Keratinocyte (primary cell): ENCODE results near the gene NLRP6. TPM values are rescaled to one million over a fixed set of nuclear protein-coding genes. Genes with fewer than 3 reads are reported as not detected.

Experiments used
- DNase-seq: peaks from one replicate; pipeline ENCODE4 v3.0.0-alpha.2; 2011; ENCODE audit warnings: low read depth, missing footprints, low spot score
- FAIRE-seq: peaks from 2 replicates; lab custom pipeline; 2011; peaks lifted over from hg19 to GRCh38; lab: Jason Lieb, UNC
- H2AFZ ChIP-seq: 2 replicates; pipeline ENCODE4 v1.6.0; 2012; ENCODE audit warnings: low read length, control low read depth, inconsistent platforms; ENCODE audit not compliant: control insufficient read depth
- H3K27ac ChIP-seq: 2 replicates; pipeline ENCODE4 v1.5.1; 2011; ENCODE audit warnings: low read length; ENCODE audit not compliant: control insufficient read depth, insufficient read depth
- H3K27me3 ChIP-seq: 3 replicates; pipeline ENCODE4 v1.6.0; 2011; ENCODE audit warnings: low read length; ENCODE audit not compliant: control insufficient read depth, insufficient read depth; ENCODE audit errors: extremely low read depth
- H3K36me3 ChIP-seq, 2 experiments: 2 replicates in 1 of 2; 3 replicates in 1 of 2; pipeline ENCODE4 v1.5.1; 2011; ENCODE audit warnings: low read length in 2 of 2, mild to moderate bottlenecking in 1 of 2; ENCODE audit not compliant: control insufficient read depth in 2 of 2, insufficient read depth in 2 of 2; ENCODE audit errors: extremely low read depth in 1 of 2
- H3K4me1 ChIP-seq: 3 replicates; pipeline ENCODE4 v1.5.1; 2011; ENCODE audit warnings: low read length; ENCODE audit not compliant: control insufficient read depth, insufficient read depth; ENCODE audit errors: extremely low read depth
- H3K4me2 ChIP-seq: 3 replicates; pipeline ENCODE4 v1.6.0; 2011; ENCODE audit warnings: low read depth, low read length; ENCODE audit not compliant: control insufficient read depth, insufficient read depth; ENCODE audit errors: extremely low read depth
- H3K4me3 ChIP-seq, 3 experiments: fragments of 200-600 bp in 1 of 3; sonication (generic) in 1 of 3; 2 replicates in 2 of 3; 3 replicates in 1 of 3; pipeline ENCODE4 v1.5.1; 2011 to 2016; ENCODE audit warnings: low read length in 3 of 3, mild to moderate bottlenecking in 3 of 3, control low read depth in 2 of 3, inconsistent platforms in 1 of 3, low read depth in 1 of 3, mixed read lengths in 1 of 3, mixed run types in 1 of 3, moderate library complexity in 1 of 3; ENCODE audit not compliant: control insufficient read depth in 2 of 3, insufficient read depth in 2 of 3; ENCODE audit errors: extremely low read depth in 1 of 3
- H3K79me2 ChIP-seq: 2 replicates; pipeline ENCODE4 v1.6.0; 2012; ENCODE audit warnings: low read length; ENCODE audit not compliant: control insufficient read depth, insufficient read depth
- H3K9ac ChIP-seq: 3 replicates; pipeline ENCODE4 v1.6.0; 2011; ENCODE audit warnings: low read length; ENCODE audit not compliant: control insufficient read depth, insufficient read depth; ENCODE audit errors: extremely low read depth
- H3K9me1 ChIP-seq: 3 replicates; pipeline ENCODE4 v1.6.0; 2011; ENCODE audit warnings: low read length; ENCODE audit not compliant: control insufficient read depth, insufficient read depth; ENCODE audit errors: extremely low read depth
- H3K9me3 ChIP-seq: 2 replicates; pipeline ENCODE4 v1.5.1; 2012; ENCODE audit warnings: low read depth, low read length; ENCODE audit not compliant: control insufficient read depth
- H4K20me1 ChIP-seq: 3 replicates; pipeline ENCODE4 v1.6.0; 2011; ENCODE audit warnings: low read length; ENCODE audit not compliant: control insufficient read depth, insufficient read depth; ENCODE audit errors: extremely low read depth
- CTCF ChIP-seq, 3 experiments: IDR thresholded peaks in 1 of 3; conservative IDR thresholded peaks in 1 of 3; optimal IDR thresholded peaks in 1 of 3; 2 replicates in 2 of 3; 3 replicates in 1 of 3; pipeline versions ENCODE3 to v1.5.1; 2011; ENCODE audit warnings: low read length in 3 of 3, mild to moderate bottlenecking in 3 of 3, moderate library complexity in 2 of 3, control low read depth in 1 of 3, inconsistent platforms in 1 of 3; ENCODE audit not compliant: insufficient read depth in 2 of 3; ENCODE audit errors: extremely low read depth in 1 of 3
- EZH2 ChIP-seq: IDR thresholded peaks from one replicate; pipeline ENCODE4 v1.6.1; 2012; ENCODE audit warnings: inconsistent platforms, mild to moderate bottlenecking, low read length, moderate library complexity
- dilution Hi-C: fragments of 300-500 bp; cut with MboI; formaldehyde crosslinking; loops from one replicate; pipeline ENCODE4 v1.7.0; 2020; ENCODE audit warnings: low sequenced_read_pairs; ENCODE audit not compliant: extremely low pct_ligation_motif_present
- polyA plus RNA-seq, 5 experiments: library from polyadenylated mRNA; depleted of rRNA in 3 of 5; stranded (reverse) in 3 of 5; stranded (forward) in 1 of 5; unstranded in 1 of 5; fragments of >200 nt; gene quantifications; 1 replicate in 1 of 5; 2 replicates in 3 of 5; 3 replicates in 1 of 5; pipeline versions ENCODE4 v1.2.1 to v1.2.3, GENCODE V29; 2011 to 2012; ENCODE audit warnings: missing spikeins in 2 of 5, low read depth in 1 of 5, low replicate concordance in 1 of 5

The NLRP6 gene
- polyA plus RNA-seq, 1 donor (not counting 4 experiments of a cell fraction or from before 2014, with no cell fraction given) = not detected

DNA sequence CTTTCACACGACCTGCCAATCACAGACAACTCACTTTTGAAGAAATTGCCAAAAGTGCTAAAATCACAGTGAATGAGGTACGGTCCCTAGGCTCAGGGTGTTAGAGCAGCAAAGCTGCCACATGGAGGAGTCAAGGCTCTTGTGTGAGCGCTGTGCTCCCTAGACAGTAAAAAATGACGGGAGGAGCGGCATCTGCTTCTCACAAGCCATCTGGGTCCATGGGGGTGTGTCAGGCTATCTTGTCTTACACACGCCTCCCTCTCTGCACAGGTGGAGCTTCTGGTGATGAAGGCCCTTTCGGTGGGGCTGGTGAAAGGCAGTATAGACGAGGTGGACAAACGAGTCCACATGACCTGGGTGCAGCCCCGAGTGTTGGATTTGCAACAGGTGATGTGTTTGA, 26.7 kb upstream of the NLRP6 start:
- no peak overlapping the region for H3K9ac ChIP-seq
- H3K9me1 ChIP-seq = no peaks in the 10 kb centered on the region
- DNase-seq = no peak
- dilution Hi-C loops = no loop called here
- peaks cover 28 to 39% of the 10 kb centered on the region in 2 experiments for H3K36me3 ChIP-seq
- no peaks in the 10 kb centered on the region for H3K4me1 ChIP-seq
- H4K20me1 ChIP-seq = no peaks in the 10 kb centered on the region
- no peak overlapping the region for H3K27ac ChIP-seq
- H3K79me2 ChIP-seq = no peaks in the 10 kb centered on the region
- H3K4me2 ChIP-seq = no peak overlapping the region
- FAIRE-seq = no peak
- no peaks in the 10 kb centered on the region for H3K27me3 ChIP-seq
- H3K9me3 ChIP-seq = no peaks in the 10 kb centered on the region
- no peak for TF ChIP-seq CTCF (optimal IDR thresholded peaks at IDR 0.05 in 1 of 3, IDR thresholded peaks at IDR 0.05 in 1 of 3, conservative IDR thresholded peaks at IDR 0.05 in 1 of 3; ENCODE audit: extremely low read depth in 1 of 3, insufficient read depth in 2 of 3, low read length in 3 of 3)
- no peak for TF ChIP-seq EZH2
- H2AFZ ChIP-seq = no peak overlapping the region
- H3K4me3 ChIP-seq = no peak overlapping the region

DNA sequence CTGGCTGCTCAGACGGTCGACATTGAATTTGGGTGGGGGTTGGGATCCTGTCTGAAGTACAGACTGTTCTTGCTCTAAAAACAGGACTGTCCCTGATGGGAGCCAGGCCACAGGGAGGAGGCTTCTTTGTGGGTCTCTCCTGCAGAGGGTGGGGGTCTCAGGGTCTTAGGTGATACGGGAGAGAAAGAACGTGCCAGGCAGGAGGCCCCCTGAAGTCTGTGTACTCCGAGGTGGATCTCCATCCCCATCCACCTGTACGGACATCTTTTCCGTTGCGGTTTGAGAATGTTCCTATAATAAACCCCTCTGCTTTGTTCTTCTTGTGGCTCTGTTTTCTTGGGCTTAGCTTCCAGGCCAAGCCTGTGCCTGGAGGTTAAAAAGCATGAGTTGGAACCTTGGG, 25.5 kb upstream of the NLRP6 start:
- Histone ChIP-seq H3K27me3 (no peaks in the 10 kb centered on the region), H4K20me1 (no peaks in the 10 kb centered on the region), H3K4me1 (no peaks in the 10 kb centered on the region), H3K4me2 (no peak overlapping the region), H3K36me3 (peaks cover 28 to 36% of the 10 kb centered on the region in 2 experiments), H3K9me3 (no peaks in the 10 kb centered on the region), H2AFZ (no peak overlapping the region), H3K27ac (no peak overlapping the region), H3K9ac (no peak overlapping the region), H3K4me3 (no peak overlapping the region), H3K79me2 (no peaks in the 10 kb centered on the region), H3K9me1 (no peaks in the 10 kb centered on the region)
- no peak for FAIRE-seq
- no peak for TF ChIP-seq CTCF (optimal IDR thresholded peaks at IDR 0.05 in 1 of 3, IDR thresholded peaks at IDR 0.05 in 1 of 3, conservative IDR thresholded peaks at IDR 0.05 in 1 of 3; ENCODE audit: extremely low read depth in 1 of 3, insufficient read depth in 2 of 3, low read length in 3 of 3)
- no peak for TF ChIP-seq EZH2
- dilution Hi-C loops = no loop called here
- DNase-seq = no peak
